ENCODE measurements around the gene TSHZ1. TPM values are rescaled to one million over a fixed set of nuclear protein-coding genes. Genes with fewer than 3 reads are reported as not detected.

TSHZ1 gene
- total RNA-seq, 1 experiment from 2014 or later, result 7.4 TPM

DNA sequence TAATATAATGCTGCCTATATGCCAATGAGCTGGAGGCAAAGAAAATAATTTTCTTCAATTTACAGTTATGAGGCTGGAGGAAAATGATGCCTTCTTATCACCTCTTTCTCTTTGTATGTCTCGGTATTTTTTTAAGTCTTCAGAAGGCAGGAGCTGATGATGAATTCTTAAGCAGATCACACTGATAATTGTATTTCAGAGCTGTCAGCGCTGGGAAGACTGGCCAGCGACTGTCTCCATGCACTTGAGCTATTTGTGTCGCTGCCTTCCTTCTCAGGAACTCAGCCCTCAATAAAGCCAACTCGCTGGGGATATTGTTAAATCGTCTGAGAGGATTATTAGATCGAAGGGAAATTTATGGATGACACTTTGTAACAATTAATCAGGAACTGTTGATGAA lies 42.0 kb upstream of the TSHZ1 start:
- intact Hi-C loops (cut with micrococcal nuclease; ENCODE audit: unreplicated experiment), result loop anchor here (10.0 kb wide), 1 partner anchor 514 kb away; no protein-coding TSS in a partner anchor
- CTCF ChIA-PET, result no interaction called here

DNA sequence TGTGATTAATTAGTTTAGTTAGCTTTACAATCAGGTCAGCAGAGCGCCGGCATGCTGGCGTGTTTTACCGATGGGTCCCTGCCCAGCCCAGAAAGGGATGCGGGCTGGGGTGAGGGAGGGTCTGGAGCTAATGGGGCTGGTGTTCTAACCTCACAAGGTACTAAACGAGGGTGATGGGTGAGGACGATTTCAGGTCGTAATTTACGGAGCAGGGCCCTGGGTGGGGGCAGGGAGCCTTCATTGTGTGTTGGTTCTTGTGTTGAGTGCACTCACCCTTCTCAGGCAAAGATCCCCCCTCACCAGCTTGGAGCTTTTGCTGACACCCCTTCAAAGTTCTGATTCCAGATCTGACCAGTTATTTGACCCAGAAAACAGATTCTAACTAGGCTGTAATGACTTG lies 41.2 kb upstream of the TSHZ1 start:
- peaks cover 43% of the 10 kb centered on the region; the same call in 1 of the 2 replicates for H3K27me3 ChIP-seq (ENCODE audit: insufficient read depth, low read depth)
- DNase-seq, result no peak
- no peaks in the 10 kb centered on the region for H3K9me3 ChIP-seq (ENCODE audit: insufficient read depth, low read depth)
- TF ChIP-seq, protein P1, sequence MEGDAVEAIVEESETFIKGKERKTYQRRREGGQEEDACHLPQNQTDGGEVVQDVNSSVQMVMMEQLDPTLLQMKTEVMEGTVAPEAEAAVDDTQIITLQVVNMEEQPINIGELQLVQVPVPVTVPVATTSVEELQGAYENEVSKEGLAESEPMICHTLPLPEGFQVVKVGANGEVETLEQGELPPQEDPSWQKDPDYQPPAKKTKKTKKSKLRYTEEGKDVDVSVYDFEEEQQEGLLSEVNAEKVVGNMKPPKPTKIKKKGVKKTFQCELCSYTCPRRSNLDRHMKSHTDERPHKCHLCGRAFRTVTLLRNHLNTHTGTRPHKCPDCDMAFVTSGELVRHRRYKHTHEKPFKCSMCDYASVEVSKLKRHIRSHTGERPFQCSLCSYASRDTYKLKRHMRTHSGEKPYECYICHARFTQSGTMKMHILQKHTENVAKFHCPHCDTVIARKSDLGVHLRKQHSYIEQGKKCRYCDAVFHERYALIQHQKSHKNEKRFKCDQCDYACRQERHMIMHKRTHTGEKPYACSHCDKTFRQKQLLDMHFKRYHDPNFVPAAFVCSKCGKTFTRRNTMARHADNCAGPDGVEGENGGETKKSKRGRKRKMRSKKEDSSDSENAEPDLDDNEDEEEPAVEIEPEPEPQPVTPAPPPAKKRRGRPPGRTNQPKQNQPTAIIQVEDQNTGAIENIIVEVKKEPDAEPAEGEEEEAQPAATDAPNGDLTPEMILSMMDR (conservative IDR thresholded peaks at IDR 0.05), result no peak
- TF ChIP-seq EZH2 (IDR thresholded peaks at IDR 0.05; ENCODE audit: low read depth), result no peak
- H3K4me3 ChIP-seq, result no peak overlapping the region
- H3K79me2 ChIP-seq (ENCODE audit: low read depth), result no peaks in the 10 kb centered on the region
- H3K9me2 ChIP-seq (ENCODE audit: insufficient read depth), result no peaks in the 10 kb centered on the region
- intact Hi-C loops (cut with micrococcal nuclease; ENCODE audit: unreplicated experiment), result loop anchor here (10.0 kb wide), 1 partner anchor 515 kb away; no protein-coding TSS in a partner anchor
- no peaks in the 10 kb centered on the region for H3K36me3 ChIP-seq (ENCODE audit: low read depth)
- H3F3A ChIP-seq (ENCODE audit: insufficient read depth, low read depth), result no peaks in the 10 kb centered on the region
- CTCF ChIA-PET, result no interaction called here
- H3K4me2 ChIP-seq, result no peak overlapping the region
- no peaks in the 10 kb centered on the region for H4K20me1 ChIP-seq (ENCODE audit: insufficient read depth)
- no peaks in the 10 kb centered on the region for H3K4me1 ChIP-seq (replicated peaks; ENCODE audit: insufficient read depth)
- H3K27ac ChIP-seq, result no peak overlapping the region
- no TSS peak for BruUV-seq (replicated peaks)
- POLR2A ChIA-PET (ENCODE audit: unreplicated experiment), result interaction anchor here (0.7 kb wide), 1 partner anchor 212 kb away, joined by 9 read pairs; no protein-coding TSS in a partner anchor
- H2AFZ ChIP-seq, result no peak overlapping the region

More for the DNA sequence above, 42.0 kb upstream of the TSHZ1 start:
- POLR2A ChIA-PET (ENCODE audit: unreplicated experiment), result interaction anchor here (0.7 kb wide), 1 partner anchor 211 kb away, joined by 9 read pairs; no protein-coding TSS in a partner anchor
- H3K79me2 ChIP-seq (ENCODE audit: low read depth), result no peaks in the 10 kb centered on the region
- H3K4me2 ChIP-seq, result no peak overlapping the region
- no peak for DNase-seq
- no TSS peak for BruUV-seq (replicated peaks)
- no peaks in the 10 kb centered on the region for H3K4me1 ChIP-seq (replicated peaks; ENCODE audit: insufficient read depth)
- no peak overlapping the region for H3K27ac ChIP-seq
- H3K36me3 ChIP-seq (ENCODE audit: low read depth), result no peaks in the 10 kb centered on the region
- peaks cover 51% of the 10 kb centered on the region for H3K27me3 ChIP-seq (ENCODE audit: insufficient read depth, low read depth)
- H3K9me2 ChIP-seq (ENCODE audit: insufficient read depth), result no peaks in the 10 kb centered on the region
- TF ChIP-seq, protein P1 (conservative IDR thresholded peaks at IDR 0.05), result no peak
- no peak for TF ChIP-seq EZH2 (IDR thresholded peaks at IDR 0.05; ENCODE audit: low read depth)
- no peaks in the 10 kb centered on the region for H4K20me1 ChIP-seq (ENCODE audit: insufficient read depth)
- no peaks in the 10 kb centered on the region for H3K9me3 ChIP-seq (ENCODE audit: insufficient read depth, low read depth)
- H2AFZ ChIP-seq, result no peak overlapping the region
- no peaks in the 10 kb centered on the region for H3F3A ChIP-seq (ENCODE audit: insufficient read depth, low read depth)
- no peak overlapping the region for H3K4me3 ChIP-seq

- POLR2A ChIA-PET (ENCODE audit: unreplicated experiment), result no interaction called here
- Histone ChIP-seq H3K9me2 (ENCODE audit: insufficient read depth) (no peaks in the 10 kb centered on the region), H3K9me3 (ENCODE audit: insufficient read depth, low read depth) (no peaks in the 10 kb centered on the region), H2AFZ (no peak overlapping the region), H3F3A (ENCODE audit: insufficient read depth, low read depth) (no peaks in the 10 kb centered on the region), H3K27ac (no peak overlapping the region), H4K20me1 (ENCODE audit: insufficient read depth) (no peaks in the 10 kb centered on the region), H3K36me3 (ENCODE audit: low read depth) (no peaks in the 10 kb centered on the region), H3K4me1 (replicated peaks; ENCODE audit: insufficient read depth) (no peaks in the 10 kb centered on the region), H3K79me2 (ENCODE audit: low read depth) (no peaks in the 10 kb centered on the region), H3K4me3 (no peak overlapping the region), H3K4me2 (no peak overlapping the region), H3K27me3 (ENCODE audit: insufficient read depth, low read depth) (peaks cover 35% of the 10 kb centered on the region; the same call in 1 of the 2 replicates)
- CTCF ChIA-PET, result no interaction called here
- no peak for DNase-seq
- no TSS peak for BruUV-seq (replicated peaks)
- intact Hi-C loops (cut with micrococcal nuclease; ENCODE audit: unreplicated experiment), result no loop called here
- TF ChIP-seq, protein P1 (conservative IDR thresholded peaks at IDR 0.05), result 0 out of 2 replicates have a peak, but pooled peaks have one; percentile 14
- no peak for TF ChIP-seq EZH2 (IDR thresholded peaks at IDR 0.05; ENCODE audit: low read depth)
Measured at GRCh38 chr18:75170022-75170789, 40.4 kb upstream of the TSHZ1 start.

Data from PC-9 (cell line).